ENCODE data around the gene TXNRD1.
A peak's percentile ranks its signal among the peaks of the same experiment; 100 is the strongest.

Gene TXNRD1

DNA sequence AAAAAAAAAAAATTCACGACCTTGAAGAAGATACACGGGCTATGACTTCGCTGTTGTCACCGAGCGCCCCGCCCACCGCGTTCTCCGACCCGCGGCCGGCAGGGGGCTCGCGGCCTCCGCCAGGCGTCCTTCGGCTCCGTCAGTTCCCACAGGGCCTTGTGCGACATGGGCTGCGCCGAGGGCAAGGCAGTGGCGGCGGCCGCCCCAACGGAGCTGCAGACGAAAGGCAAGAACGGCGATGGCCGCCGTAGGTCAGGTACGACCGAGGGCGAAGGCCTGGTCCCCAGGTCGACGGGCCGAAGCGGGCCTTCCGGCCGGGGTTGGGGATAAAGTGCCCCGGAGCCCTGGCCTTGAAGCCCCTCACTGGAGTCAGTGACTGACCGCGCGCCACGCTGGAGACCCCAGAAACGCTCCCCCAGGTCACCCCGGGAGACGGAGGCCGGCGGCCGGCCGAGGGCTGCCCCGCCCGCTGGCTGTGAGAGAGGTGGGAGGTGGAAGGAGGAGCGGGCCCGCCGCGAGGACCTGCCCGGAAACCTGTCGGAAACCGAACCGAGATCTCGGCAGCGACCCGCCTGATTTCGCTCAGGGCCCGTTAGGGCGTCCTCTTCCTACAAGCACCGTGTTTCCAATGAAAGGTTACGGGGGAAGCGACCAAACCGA lies at the start of gene TXNRD1:
TXNRD1 (plus strand) TSS at position 142 of the 660 bp plus-strand sequence; CDS start at position 166, 24 bp downstream.
- Mint-ChIP-seq H3K9me3 (no peaks in the 10 kb centered on the region), H3K27ac (peak within 1 kb of the TSS; percentile 40 to 73 (median 53)), H3K27me3 (ENCODE audit: low read depth) (peaks cover 12% of the 10 kb centered on the region), H3K36me3 (ENCODE audit: low read depth) (no peaks in the 10 kb centered on the region), H3K4me1 (peaks cover 16% of the 10 kb centered on the region), H3K4me3 (peak within 1 kb of the TSS; percentile 81 to 88 (median 87))
- TF ChIP-seq, protein P1, sequence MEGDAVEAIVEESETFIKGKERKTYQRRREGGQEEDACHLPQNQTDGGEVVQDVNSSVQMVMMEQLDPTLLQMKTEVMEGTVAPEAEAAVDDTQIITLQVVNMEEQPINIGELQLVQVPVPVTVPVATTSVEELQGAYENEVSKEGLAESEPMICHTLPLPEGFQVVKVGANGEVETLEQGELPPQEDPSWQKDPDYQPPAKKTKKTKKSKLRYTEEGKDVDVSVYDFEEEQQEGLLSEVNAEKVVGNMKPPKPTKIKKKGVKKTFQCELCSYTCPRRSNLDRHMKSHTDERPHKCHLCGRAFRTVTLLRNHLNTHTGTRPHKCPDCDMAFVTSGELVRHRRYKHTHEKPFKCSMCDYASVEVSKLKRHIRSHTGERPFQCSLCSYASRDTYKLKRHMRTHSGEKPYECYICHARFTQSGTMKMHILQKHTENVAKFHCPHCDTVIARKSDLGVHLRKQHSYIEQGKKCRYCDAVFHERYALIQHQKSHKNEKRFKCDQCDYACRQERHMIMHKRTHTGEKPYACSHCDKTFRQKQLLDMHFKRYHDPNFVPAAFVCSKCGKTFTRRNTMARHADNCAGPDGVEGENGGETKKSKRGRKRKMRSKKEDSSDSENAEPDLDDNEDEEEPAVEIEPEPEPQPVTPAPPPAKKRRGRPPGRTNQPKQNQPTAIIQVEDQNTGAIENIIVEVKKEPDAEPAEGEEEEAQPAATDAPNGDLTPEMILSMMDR (IDR thresholded peaks at IDR 0.05; ENCODE audit: unreplicated experiment in 3 of 3), result peak; percentile 76 to 91 (median 88)

DNA sequence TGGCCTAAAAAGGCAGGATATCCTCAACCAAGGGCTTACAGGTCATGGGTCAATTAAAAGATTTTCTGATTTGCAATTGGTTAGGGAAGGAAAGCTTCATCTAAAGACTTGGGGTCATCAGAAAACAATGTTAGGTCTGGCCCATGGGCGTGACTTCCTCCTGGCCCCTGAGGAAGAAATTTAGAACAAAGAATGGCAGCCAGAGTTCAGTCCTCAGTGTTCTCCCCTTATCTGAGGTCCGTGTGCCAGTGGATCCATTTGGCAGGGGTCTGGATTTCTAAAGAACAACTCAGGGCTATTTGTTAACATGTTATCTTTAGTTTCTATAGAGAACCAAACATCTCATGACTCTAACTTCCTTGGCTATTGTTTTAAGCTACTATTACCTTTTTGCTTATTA lies 49.8 kb upstream of the TXNRD1 start:
- Mint-ChIP-seq H3K4me1 (no peaks in the 10 kb centered on the region), H3K36me3 (ENCODE audit: low read depth) (no peaks in the 10 kb centered on the region), H3K9me3 (no peaks in the 10 kb centered on the region), H3K27ac (no peak overlapping the region), H3K27me3 (ENCODE audit: low read depth) (peaks cover 8% of the 10 kb centered on the region), H3K4me3 (no peak overlapping the region)
- TF ChIP-seq, protein P1 (IDR thresholded peaks at IDR 0.05; ENCODE audit: unreplicated experiment in 3 of 3), result no peak

DNA sequence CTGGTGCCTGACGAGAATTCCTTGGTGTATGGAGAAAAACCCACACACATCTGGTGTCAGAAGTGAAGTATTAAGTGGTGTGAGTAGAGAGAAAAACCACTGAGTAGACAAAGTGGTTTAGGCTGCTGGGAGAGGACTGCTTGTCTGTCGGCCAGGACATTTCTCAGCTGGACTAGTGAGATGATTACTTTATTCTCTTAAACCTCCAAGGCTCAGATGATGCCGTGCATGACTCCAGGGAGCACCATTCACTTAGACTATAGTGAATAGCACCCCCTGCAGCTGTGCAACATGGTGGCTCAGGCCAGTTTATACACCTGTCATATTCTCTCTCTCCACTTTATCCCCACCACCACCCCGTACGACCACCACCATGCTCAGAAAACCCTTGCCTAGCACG lies 49.1 kb upstream of the TXNRD1 start:
- Mint-ChIP-seq H3K9me3 (no peaks in the 10 kb centered on the region), H3K4me1 (no peaks in the 10 kb centered on the region), H3K27me3 (ENCODE audit: low read depth) (peaks cover 8% of the 10 kb centered on the region), H3K36me3 (ENCODE audit: low read depth) (no peaks in the 10 kb centered on the region), H3K27ac (no peak overlapping the region), H3K4me3 (no peak overlapping the region)
- TF ChIP-seq, protein P1 (IDR thresholded peaks at IDR 0.05; ENCODE audit: unreplicated experiment in 3 of 3), result no peak

DNA sequence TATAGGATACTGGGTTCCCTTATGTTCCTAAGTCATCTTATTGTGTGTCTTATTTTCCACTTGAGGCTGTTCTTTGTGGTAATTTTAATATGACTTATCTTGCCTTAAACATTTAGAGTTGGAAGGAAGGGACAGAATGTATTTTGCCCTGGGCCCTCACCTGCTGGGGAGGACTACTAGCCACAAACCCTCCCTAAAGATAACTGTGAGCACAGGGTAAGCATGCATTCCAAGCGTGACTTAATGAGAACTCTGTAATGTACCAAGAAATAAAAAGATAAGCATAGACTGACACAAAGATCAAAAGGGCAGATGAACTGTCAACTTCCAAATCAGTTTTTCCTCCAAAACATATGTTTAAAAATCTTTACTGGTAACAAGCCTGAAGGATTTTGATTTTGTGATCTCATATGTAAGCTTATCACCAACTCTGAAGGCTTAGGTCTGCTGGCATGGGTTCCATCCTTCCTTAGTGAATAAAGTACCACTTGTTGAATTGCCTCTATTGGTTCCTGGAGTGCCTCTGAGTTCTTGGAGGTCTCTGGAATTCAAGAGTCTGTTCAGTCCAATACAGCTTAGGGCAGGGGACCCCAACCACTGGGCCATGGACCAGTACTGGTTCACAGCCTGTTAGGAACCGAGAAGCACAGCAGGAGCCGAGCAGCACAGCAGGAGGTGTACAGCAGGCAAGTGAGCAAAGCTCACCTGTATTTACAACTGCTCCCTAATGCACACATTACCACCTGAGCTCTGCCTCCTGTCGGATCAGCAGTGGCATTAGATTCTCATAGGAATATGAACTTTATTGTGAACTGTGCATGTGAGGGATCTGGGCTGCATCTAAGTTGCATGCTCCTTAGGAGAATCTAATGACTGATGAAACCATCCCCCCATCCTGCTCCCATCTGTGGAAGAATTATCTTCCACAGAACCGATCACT lies 47.8 kb upstream of the TXNRD1 start:
- TF ChIP-seq, protein P1 (IDR thresholded peaks at IDR 0.05; ENCODE audit: unreplicated experiment in 3 of 3), result no peak
- H3K4me3 Mint-ChIP-seq, result no peak overlapping the region
- H3K27me3 Mint-ChIP-seq (ENCODE audit: low read depth), result peaks cover 8% of the 10 kb centered on the region
- no peak overlapping the region for H3K27ac Mint-ChIP-seq
- no peaks in the 10 kb centered on the region for H3K9me3 Mint-ChIP-seq
- H3K4me1 Mint-ChIP-seq, result no peaks in the 10 kb centered on the region
- no peaks in the 10 kb centered on the region for H3K36me3 Mint-ChIP-seq (ENCODE audit: low read depth)

DNA sequence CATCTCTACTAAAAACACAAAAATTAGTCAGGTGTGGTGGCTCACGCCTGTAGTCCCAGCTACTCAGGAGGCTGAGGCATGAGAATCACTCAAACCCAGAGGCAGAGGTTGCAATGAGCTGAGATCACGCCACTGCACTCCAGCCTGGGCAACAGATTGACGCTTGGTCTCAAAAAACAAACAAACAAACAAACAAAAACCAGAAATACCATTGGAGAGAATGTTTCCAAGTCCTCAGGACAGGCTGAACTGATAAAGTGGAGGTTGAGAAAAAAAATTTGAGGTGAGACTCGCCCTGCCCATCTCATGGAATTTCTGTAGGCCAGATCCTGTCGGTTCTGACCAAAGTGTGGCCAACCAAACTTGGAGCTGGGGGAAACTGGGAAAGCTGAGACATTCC lies 47.0 kb upstream of the TXNRD1 start:
- TF ChIP-seq, protein P1 (IDR thresholded peaks at IDR 0.05; ENCODE audit: unreplicated experiment in 3 of 3), result no peak
- Mint-ChIP-seq H3K36me3 (ENCODE audit: low read depth) (no peaks in the 10 kb centered on the region), H3K27me3 (ENCODE audit: low read depth) (peaks cover 8% of the 10 kb centered on the region), H3K27ac (no peak overlapping the region), H3K9me3 (no peaks in the 10 kb centered on the region), H3K4me3 (no peak overlapping the region), H3K4me1 (no peaks in the 10 kb centered on the region)
